Left colon (tissue), 2 donors: ENCODE data around the gene FAM25G. TPM values are rescaled to one million over a fixed set of nuclear protein-coding genes. Genes with fewer than 3 reads are reported as not detected.
"Not testable (repeated sequence)": the region's sequence is repeated elsewhere in the genome, so short reads cannot be mapped to it uniquely, and the experiment has no call there.

ENCODE experiments used
- ATAC-seq: fragments of 200-7000 bp; cut with Tn5 transposase; one replicate; pipeline ENCODE4 v1.9.1; 2020; ENCODE audit warnings: mild to moderate bottlenecking, moderate library complexity
- DNase-seq, 2 donors: peaks; one replicate each; pipeline ENCODE4 v3.0.0-alpha.2; 2020
- intact Hi-C, 2 donors: fragments of 100-400 bp; cut with DNase I in 1 of 2; cut with micrococcal nuclease in 1 of 2; formaldehyde crosslinking; loops; one replicate each; pipeline versions ENCODE4 v1.11.2 to v1.14.0; 2022; cut with DNase I, micrococcal nuclease
- long read RNA-seq: library from polyadenylated mRNA; unstranded; transcript quantifications from one replicate; pipeline ENCODE4 v2.0.0, GENCODE V29; 2021
- total RNA-seq, 2 donors: library from RNA; stranded (reverse); fragmentation: NEBNext Ultra II Directional; extraction: Animal tissue kit (Norgen Biotek cat#: 25700); gene quantifications; one replicate each; pipeline ENCODE4 v1.2.1, GENCODE V29; 2021
- donor health status: DM: no; HTN: no; CAD: no.
- donor health status: DM: yes; HTN: yes; CAD: no.

Gene FAM25G
- total RNA-seq, result 1 to 10 TPM; 2.7 to 2.9 TPM
- long read RNA-seq, result 0 reads

GRCh38 chr10:47491600-47491999 lies at the start of gene FAM25G:
TSS of gene FAM25G (minus strand) at chr10:47491700. CDS start at chr10:47491674, 26 bp downstream.
- intact Hi-C loops, ATAC-seq, DNase-seq: not testable (repeated sequence)

- intact Hi-C loops, DNase-seq, ATAC-seq: not testable (repeated sequence)
These were observed 44.9 kb upstream of the FAM25G start for GRCh38 chr10:47536430-47536829.

GRCh38 chr10:47523475-47523874 lies 32.0 kb upstream of the FAM25G start, which contains the start of gene AGAP9:
TSS of gene AGAP9 (minus strand) at chr10:47523638. CDS start at chr10:47523526, 112 bp downstream.
- DNase-seq, intact Hi-C loops, ATAC-seq: not testable (repeated sequence)

DNA sequence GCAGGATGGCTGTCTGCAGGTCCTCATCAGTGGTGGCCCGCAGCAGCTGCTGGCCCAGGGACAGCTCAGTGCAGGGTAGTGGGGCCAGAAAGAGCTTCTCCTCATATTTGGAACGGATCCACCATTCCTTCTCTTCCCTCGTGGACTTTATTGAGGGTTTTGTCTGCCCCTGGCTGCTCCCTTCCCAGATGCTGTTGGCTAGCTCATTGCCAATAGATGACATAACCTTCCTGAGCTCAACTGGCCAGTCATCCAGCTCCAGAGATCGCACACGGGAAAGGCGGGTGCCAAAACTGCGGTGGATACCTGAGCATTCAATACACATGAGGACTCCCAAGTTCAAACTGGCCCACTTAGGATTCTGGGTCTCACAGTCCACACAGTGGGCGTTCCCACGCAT lies 10.8 kb upstream of the FAM25G start:
- intact Hi-C loops, DNase-seq, ATAC-seq: not testable (repeated sequence)

- DNase-seq, ATAC-seq, intact Hi-C loops: not testable (repeated sequence)
These were observed 2.7 kb upstream of the FAM25G start for GRCh38 chr10:47494226-47494625.

DNA sequence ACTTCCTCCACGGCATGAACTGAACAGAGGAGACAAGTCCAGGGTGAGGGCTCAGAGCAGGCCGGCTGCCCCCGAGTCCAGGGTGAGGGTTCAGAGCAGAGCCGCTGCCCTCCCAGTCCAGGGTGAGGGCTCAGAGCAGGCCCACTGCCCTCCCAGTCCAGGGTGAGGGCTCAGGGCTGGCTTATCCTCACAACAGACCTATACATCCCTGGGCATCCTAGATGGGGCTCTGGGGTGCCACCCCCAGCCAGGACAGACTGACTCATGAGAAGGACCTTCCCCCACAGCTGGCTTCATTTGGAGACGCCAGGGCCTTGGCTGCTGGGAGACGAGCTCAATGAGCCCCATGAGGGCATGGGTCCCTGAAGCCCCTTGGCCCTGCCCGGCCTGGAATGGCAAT lies 1.9 kb downstream of the FAM25G start:
- ATAC-seq, intact Hi-C loops: not testable (repeated sequence)

DNA sequence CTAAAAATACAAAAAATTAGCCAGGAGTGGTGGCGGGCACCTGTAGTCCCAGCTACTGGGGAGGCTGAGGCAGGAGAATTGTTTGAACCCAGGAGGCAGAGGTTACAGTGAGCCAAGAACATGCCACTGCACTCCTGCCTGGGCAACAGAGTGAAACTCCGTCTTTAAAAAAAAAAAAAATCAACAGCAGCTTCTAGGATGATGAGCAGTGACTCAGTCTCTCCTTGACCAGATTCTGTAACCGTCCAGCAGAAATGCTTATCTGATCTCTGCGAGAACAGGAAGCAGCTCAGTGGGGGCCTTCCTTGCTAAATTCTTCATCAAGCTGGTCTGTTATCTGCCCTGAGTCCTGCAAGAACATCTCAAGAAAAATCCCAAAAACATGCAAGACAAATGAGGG lies 5.6 kb downstream of the FAM25G start:
- intact Hi-C loops, ATAC-seq, DNase-seq: not testable (repeated sequence)

More for the DNA sequence above, 1.9 kb downstream of the FAM25G start:
- not testable (repeated sequence) for DNase-seq

GRCh38 chr10:47484786-47485185 lies 6.7 kb downstream of the FAM25G start:
- DNase-seq, ATAC-seq, intact Hi-C loops: not testable (repeated sequence)

DNA sequence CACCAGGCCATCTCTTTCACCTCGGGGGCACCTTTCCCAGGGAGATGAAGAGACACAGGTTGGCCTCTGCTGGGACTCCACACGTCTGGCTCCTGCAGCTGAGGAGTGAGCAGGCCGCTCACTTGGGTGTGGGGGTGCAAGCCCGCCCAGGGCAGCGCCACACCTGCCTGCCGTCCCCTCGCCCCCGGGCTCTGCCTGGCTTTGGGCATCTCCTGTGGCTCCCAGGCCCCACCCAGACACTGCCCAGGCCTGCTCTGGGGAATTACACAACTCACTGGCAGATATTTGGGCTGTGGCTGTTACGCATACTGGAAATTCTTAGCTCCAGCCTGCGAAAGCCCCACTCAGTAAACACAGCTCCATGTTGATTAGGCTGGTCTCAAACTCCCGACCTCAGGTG lies 7.6 kb downstream of the FAM25G start, which contains the start of gene ANXA8:
ANXA8 (minus strand) TSS at position 193 of the 400 bp plus-strand sequence; CDS start at position 11, 182 bp downstream.
- DNase-seq, ATAC-seq, intact Hi-C loops: not testable (repeated sequence)

GRCh38 chr10:47482367-47482766 lies 9.1 kb downstream of the FAM25G start:
- intact Hi-C loops, DNase-seq, ATAC-seq: not testable (repeated sequence)

DNA sequence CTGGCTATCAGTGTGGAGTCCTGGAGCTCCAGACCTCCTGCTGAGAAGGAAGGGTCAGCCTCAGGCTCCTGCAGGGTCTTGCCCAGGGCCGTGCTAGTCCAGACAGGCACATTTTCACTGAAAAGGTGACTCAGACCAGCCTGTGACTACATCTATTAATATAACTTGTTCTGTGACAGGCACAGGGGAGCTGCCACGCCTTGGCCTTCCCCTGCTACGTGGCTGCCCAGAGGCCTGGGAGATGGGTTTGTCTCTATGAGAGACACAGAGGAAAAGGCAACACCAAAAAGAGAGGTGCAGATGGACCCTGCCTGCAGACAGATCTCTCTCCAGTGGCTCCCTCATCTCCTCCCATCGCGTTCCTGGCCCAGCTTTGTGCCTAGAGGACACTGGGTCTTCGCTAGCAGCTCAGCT lies 9.7 kb downstream of the FAM25G start:
- intact Hi-C loops, DNase-seq, ATAC-seq: not testable (repeated sequence)

DNA sequence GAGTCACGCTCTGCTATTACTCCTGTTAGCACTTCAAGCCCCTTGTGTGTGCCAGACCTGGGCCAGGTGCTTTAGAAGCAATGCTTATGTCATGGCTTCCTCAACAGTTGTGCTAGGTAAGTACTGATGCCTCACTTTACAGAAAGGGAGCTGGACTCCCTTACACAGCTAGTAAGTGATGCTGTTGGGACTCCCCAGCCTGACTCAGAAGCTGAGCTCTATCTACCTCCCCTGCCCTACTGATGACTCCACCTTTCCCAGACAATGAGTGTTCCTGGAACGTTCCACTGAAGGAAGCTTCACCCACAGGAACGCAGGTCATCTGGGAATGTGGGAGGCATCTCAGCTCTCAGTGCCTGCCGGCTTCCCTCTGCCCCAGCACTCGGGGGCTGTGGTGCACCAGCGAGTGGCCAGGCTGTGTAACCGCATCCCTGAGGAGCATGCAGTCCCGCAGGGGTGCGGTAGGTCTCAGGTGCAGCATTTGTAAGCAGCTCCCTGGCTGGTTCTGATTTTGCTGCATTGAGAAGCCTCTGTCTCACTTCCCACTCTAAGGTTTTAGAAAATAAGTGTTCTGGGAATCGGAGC lies 10.2 kb downstream of the FAM25G start:
- peak; percentile 54 for ATAC-seq
- DNase-seq, intact Hi-C loops: not testable (repeated sequence)

DNA sequence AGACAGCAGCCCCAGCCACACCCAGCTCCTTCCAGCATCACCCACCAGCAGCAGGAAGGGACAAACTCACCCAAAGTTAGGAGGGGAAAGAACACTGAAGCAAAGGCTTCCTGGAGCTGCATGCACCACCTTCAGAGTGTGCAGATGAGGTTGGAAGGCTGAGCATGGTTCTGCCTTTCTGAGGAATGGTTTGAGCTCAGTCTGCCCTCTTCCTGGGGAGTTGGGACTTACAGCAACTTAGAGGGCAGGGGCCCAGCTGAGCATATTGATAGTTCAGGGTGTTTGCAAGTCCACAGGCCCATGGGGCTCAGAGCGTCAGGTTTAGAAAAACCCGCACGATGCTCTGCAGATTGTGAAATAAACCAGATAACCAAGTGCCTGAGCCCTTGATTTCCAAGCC lies 11.4 kb downstream of the FAM25G start:
- intact Hi-C loops, DNase-seq: not testable (repeated sequence)
- ATAC-seq, result peak; percentile 45

DNA sequence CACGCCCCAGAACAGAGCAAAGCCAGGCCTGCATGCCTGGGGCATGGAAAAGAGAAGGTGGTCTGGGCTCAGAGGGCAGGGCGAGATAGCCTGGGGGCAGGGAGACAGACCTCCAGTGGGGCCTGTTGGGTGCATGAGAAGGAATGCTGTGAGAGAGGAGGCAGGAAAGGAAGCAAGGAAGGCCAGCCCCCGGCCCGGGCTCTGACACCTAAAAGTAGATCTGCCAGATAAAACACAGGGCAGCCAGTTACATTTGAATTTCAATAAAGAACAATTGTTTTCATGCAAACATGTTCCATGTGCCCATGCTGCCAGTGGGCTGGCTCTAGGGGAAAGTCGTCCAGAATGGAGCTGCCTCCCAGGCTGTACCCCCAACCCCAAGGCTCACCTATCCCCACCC lies 13.4 kb downstream of the FAM25G start:
- DNase-seq, intact Hi-C loops, ATAC-seq: not testable (repeated sequence)

- DNase-seq, intact Hi-C loops, ATAC-seq: not testable (repeated sequence)
These were observed 14.4 kb downstream of the FAM25G start for GRCh38 chr10:47477078-47477477.

DNA sequence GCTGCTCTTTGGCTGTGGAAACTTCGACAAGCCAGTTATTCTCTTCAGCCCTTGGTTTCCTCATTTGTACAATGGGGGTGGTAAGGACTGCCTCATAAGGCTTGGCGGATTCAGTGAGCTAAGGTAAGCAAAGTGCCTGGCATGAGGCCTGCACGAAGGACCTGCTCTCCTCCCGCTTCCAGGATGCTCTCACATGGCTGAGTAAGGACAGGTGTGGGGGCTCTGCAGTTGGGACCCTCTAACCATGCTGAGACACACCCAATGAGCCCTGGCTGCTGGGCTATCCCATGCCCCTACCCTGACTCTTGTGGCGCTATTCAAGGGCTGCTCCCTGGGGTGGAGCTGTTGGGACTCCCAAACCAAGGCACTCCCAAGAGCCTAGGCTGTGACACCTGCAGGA lies 16.4 kb downstream of the FAM25G start:
- intact Hi-C loops, DNase-seq, ATAC-seq: not testable (repeated sequence)

GRCh38 chr10:47473516-47473915 lies 18.0 kb downstream of the FAM25G start:
- DNase-seq, intact Hi-C loops: not testable (repeated sequence)
- ATAC-seq, result peak; percentile 55

GRCh38 chr10:47472647-47473046 lies 18.9 kb downstream of the FAM25G start:
- DNase-seq, ATAC-seq, intact Hi-C loops: not testable (repeated sequence)

- ATAC-seq, result peak; percentile 50
- intact Hi-C loops, DNase-seq: not testable (repeated sequence)
These were observed 19.4 kb downstream of the FAM25G start for GRCh38 chr10:47472072-47472471.
